Fibroblast of skin of left quadriceps (primary cell): ENCODE measurements around the gene TMEM255B.
"Not testable (repeated sequence)": the region's sequence is repeated elsewhere in the genome, so short reads cannot be mapped to it uniquely, and the experiment has no call there.

ENCODE experiments used
- DNase-seq, 2 experiments: peaks; one replicate each; pipeline ENCODE4 v3.0.0-alpha.2; 2013; ENCODE audit warnings: low read depth in 2 of 2

Gene TMEM255B

DNA sequence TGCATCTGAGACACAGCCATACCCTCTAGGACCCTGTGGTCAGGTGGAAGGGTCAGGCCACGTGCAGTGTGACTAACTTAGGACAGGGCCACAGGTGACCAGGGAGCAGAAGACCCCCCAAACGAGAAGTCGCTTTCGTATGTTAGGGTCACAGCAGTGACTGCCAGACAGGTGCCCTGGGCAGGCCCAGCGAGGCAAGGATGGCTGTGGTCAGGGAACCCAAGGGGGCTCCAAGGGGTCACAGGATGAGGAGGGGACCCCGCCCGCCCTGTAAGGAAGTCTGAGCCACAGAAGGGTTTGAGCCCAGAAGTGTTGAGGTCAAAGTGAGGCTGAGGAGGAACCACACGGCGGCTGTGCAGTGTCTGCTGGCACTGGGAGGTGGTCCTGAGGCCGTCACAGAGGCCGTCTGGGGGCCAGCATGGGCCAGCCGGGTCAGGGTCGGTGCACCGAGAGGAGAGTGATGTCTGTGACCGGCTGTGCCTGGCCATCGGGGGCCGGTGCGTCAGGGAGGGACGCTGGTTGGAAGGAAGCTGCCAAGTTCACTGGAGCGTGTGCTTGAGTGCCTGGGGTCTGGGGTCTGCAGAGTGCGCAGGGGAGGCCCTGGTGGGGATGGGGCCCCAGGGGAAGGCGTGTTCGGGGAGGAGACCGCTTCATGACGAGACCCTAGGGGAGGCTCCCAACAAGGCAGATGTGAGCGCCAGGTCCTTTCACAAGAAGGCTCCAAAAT, 24.8 kb upstream of the TMEM255B start:
- no peak for DNase-seq

DNA sequence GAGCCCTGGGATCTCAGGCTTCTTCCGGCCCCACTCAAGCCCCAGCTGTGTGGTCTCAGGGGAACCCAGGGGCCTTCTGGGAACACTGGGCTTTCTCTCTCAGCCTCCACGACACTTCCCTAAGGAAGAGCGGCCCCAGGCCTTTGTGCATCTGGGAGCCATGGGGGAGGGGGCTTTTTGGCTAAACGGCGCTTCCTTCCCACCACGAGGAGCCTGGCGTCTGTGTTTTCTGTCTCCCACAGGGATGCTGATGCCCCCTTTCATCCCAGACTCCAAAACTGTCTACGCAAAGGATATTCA, 24.2 kb upstream of the TMEM255B start:
- no peak for DNase-seq

DNA sequence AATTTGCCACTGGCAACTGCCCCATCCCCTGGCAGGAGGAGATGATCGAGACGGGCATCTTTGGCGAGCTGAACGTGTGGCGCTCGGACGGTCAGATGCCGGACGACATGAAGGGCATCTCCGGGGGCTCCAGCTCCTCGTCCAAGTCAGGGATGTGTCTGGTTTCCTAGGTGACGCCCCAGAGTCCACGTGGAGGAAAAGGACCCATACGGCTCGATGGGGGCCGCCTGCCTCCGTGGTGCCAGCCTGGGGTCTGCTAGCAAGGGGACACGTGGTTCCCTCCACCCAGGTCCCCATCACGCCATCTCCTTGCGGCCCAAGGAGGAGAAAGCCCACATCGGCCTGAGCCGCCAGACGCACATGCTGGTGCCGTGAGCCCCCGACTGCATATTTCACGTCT, 23.8 kb upstream of the TMEM255B start:
- DNase-seq: no peak

DNA sequence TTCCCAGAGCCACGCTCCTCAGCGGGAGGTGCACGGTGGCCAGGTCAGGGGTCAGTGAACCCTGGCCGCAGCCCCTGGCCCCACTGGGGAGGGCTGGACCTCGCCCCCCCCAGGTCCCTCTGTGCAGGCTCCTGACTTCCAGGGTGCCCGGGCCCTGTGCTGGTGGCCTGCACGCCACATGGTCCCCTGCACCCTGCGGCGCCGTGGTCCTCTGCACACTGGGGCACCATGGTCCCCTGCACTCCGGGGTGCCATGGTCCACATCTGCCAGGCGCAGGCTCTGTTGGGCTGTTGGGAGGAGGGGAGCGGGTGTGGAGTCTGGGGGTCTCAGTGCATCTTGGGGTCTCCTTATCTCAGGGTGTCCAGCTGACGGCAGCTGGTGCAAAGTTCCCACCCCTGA, 23.3 kb upstream of the TMEM255B start:
- DNase-seq: no peak

DNA sequence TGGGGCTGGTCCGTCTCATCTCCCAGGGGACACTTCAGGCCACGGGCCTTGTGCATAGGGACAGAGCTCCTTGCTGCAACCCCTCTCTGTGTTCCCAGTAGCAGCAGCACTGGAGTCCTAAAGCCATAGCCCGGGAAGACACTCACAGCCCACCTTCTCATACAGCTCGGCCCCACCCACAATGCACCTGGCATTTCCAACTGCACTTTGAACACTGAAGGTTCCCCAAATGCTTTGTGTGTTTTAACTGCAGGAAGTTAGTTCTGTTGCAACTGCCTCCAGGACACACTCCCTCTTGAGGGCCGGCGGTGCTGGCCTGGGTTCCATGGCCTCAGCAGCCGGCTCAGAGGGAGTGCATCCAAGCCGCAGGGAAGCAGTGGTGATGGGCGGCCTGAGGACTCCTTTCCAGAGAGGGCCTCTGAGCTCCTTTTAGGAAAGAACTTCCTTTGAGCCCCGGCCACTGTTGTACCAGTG, 22.7 kb upstream of the TMEM255B start:
- DNase-seq: no peak

DNA sequence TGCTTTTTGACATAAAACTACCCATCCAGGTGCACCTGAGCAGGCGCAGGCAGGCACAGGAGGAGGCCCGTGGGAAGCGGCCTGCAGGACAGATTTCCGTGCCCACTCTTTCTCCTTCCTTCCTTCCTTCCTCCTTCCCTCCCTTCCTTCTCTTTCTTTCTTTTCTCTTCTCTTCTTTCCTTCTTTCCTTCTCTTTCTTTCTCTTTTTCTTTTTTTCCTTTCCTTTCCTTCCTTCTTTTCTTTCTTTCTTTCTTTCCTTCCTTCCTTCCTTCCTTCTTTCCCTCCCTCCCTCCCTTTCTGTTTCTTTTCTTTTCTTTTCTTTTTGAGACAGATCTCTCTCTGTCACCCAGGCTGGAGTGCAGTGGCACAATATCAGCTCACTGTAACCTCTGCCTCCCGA, 21.2 kb upstream of the TMEM255B start:
- no peak for DNase-seq

DNA sequence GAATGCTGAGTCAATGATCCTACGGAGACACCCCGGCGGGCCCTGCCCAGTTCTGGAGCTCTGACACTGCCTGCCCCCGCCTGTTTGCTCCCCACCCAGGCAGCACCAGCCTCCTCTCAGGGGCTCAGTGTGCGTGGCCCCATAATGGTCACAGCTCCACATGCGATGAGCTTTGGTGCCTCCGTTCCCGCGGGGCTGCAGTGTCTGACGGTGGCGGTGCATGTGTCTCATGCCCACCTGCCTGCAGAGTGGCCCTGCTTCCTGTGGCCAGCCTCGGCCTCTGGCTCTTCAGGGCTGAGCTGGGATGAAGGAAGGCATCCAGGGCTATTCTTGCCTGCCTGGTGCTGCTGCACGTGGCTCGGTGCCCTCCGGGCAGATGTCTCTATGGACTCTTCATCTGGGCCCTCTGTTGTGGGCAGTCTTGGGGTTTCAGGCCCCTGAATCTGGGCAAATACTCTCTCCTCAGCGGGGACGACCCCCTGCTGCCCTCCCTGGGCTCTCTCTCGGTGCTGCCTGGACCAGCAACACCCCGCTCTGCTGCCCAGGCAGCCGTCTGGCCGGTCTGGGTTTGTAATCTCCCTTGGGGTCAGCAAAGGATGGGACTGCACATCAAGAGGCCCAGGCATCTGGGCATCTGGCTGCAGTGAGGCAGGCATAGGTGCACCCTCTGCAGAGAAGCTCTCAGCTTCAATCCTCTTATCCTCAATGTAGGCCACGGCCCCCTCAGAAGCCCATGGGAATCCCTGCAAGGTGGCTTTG, 19.3 kb upstream of the TMEM255B start:
- DNase-seq: no peak

DNA sequence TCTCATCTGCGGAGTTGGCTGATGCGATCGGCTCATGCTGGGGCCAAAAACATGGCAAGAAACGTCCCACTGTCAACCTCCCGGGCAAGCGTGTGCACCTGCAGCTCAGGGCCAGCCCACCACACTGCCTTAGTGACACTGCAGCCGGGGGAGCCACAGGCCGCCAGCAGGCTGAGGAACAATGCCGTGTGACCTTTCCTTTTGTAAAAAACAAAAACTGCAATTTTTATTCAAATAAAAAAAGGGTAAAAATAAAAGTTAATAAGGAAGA, 18.8 kb upstream of the TMEM255B start:
- no peak for DNase-seq

DNA sequence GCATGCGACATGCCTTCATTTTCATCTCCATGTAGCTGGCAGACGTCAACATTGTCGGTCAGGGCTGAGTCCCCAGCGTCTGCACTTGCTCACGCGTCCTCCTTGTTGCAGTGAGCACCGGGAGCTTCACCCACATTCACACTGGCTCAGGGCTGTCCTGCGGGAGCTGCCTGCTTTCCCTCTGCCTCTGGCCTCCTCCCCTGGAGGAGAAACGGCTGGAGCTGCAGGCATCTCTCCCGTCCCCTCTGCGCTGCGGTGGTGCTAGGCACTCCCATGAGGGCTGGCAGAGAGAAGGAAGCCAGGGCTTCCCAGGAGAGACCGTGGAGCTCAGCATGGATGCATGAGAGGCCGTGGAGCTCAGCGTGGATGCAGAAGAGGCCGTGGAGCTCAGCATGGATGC, 18.4 kb upstream of the TMEM255B start:
- DNase-seq: no peak

DNA sequence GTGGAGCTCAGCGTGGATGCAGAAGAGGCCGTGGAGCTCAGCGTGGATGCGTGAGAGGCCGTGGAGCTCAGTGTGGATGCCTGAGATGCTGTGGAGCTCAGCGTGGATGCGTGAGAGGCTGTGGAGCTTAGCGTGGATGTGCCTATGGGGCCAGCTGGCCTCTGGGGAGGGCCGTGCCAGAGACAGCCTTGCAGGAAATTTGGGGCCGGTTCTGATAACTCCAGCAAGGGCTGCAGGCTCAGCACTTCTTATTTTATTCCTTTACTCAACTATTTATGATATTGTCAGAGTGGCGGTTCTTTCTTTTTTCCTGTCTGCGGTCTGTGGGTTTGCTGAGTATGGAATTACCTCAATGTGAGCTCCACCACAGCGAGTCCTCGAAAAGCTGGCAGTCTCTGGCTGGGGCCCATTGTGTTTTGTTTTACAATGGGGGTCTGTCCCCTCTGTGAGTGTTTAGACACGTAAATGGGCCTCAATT, 17.8 kb upstream of the TMEM255B start:
- no peak for DNase-seq

DNA sequence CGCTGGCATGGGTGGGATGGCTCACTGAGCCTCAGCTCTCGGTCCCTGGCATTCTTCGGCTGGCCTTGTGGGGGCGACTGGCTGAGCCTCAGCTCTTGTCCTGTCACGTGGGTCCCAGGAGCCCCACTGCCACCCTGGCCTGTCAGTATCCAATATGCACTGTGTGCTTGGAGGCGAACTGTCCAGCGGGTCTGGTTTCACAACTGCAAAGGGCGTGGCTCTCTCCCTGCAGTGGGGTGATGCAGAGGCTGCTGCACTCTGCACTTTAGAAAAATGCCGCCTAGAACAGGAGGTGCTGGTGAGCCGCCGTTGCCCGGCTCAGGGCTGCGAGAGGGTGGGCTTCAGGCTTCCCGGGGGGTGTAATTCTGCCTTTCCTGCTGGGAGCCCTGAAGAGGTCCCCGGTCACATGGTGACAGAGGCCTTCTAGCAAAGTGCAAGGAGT, 17.0 kb upstream of the TMEM255B start:
- no peak for DNase-seq

DNA sequence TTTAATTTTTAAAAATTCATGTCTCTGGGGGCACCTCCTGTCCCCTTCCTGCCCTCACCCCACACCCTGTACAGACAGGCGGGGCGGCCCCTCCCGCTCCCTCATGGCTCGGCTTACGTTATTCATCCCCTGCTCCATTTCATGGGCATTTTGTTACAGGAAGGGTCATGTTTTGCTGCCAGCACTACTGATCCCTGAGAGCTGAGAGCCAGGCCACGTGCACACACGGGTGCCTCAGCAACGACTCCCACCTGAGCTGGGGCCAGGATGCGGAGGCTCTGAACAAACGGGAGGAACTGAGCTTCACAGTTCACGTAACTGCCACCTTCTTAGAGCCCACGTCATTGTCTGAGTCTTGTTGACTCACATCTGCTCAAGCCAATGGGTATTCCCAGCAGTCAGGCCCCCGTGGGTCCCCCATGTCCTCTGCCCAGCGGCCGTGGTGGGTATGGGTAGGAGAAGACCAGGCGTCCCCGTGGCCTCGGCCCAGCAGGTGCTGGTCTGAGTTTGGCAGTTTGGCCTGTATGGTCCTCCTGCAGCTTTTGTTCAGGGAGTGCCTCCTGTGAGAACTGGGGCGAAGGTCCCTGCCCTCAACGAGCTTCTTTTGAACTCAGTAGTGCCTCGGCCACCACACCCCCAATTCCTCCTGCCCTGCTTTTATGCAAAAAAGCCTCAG, 16.4 kb upstream of the TMEM255B start:
- no peak for DNase-seq

DNA sequence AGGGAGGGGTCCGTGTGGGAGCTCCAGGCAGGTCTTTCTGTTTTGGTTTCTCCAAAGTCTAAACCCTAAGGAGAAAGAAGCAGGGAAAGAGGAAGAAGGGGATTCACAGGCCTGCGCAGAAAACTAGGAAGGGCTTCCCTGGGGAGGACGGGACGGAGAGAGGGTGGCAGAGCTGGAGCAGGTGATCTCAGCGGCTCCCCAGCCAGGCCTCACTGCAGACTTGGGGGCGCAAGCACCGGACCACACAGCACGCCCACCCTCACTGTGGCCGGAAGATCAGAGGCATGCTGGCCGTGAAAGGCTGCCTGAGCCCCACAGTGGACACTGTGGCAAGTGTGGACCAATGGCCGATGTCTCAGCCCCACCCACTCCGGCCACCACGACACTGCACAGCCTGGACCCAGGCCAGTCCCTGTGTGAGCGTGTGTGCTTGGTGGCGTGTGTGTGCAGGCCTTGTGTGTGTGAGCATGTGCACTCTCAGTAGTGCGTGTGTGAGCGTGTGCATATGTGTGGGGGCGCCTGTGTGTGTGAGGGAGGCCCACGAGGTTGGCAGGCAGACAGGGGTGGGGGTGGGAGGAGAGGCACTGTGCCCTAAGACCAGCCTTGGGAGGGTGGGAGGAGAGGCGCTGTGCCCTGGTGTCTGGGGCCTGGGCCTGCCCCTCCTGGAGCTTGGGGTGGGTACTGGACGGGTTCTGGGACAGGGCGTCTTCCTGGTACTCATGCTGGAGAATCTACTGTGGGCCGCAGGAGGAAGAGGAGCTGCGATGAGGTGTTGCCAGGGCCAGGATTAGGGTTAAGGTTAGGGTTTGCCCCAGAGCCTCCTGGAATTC, 15.4 kb upstream of the TMEM255B start:
- no peak for DNase-seq

DNA sequence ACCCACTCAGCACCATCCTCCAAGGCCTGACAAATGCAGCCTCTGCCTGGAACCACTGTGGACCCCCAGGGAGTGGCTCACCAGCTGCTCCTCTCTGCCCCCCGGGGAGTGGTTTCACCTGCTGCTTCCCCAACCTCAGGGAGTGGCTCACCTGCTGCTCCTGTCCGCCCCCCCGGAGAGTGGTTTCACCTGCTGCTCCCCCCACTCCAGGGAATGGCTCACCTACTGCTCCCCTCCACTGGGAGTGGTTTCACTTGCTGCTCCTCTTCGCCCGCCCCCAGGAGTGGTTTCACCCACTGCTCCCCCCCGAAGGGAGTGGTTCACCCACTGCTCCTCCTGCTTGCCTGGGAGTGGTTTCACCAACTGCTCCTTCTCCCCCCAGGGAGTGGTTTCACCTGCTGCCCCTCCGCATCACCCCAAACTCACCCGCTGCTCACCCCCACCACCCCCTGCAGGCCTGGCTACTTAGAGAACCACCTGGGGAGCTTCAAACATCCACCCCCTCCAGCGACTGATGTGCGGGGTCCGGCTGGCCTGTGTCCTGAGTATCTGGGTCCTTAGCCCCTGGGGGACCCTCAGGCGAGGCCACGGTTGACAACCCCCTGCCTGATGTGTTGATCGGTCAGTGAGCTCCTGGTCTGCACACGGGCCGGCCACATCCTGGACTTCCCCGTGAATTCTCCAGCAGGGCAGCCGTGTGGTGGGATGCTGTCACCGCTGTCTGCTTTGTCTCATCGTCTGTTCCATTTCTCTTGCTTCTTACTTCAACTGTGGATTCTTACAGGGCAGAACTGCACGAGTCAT, 14.6 kb upstream of the TMEM255B start:
- DNase-seq: no peak

DNA sequence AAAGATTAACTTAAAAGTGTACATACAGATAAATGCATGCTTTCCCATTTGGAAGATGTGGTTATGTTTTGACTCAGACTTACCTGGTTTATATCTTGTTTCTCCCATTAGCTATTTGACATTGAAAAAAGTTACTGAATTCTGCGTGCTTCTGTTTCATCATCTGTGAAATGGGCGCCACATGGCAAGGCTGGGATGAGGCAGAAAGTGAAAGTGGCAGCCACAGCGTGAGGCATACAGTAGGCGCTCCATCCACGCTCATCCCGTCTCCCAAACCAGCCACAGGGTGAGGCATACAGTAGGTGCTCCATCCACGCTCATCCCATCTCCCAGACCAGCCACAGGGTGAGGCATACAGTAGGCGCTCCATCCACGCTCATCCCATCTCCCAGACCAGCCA, 14.0 kb upstream of the TMEM255B start:
- DNase-seq: no peak

DNA sequence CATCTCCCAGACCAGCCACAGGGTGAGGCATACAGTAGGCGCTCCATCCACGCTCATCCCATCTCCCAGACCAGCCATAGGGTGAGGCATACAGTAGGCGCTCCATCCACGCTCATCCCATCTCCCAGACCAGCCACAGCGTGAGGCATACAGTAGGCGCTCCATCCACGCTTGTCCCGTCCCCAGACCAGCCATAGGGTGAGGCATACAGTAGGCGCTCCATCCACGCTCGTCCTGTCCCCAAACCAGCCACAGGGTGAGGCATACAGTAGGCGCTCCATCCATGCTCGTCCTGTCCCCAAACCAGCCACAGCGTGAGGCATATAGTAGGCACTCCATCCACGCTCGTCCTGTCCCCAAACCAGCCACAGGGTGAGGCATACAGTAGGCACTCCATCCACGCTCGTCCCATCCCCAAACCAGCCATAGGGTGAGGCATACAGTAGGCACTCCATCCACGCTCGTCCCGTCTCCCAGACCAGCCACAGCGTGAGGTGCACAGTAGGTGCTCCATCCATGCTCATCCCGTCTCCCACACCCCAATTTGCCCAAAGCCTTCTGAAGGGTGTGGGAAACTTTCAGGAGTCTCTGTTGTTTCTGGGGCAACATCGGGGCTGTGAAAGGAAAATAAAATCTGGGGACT, 13.4 kb upstream of the TMEM255B start:
- not testable (repeated sequence) for DNase-seq

DNA sequence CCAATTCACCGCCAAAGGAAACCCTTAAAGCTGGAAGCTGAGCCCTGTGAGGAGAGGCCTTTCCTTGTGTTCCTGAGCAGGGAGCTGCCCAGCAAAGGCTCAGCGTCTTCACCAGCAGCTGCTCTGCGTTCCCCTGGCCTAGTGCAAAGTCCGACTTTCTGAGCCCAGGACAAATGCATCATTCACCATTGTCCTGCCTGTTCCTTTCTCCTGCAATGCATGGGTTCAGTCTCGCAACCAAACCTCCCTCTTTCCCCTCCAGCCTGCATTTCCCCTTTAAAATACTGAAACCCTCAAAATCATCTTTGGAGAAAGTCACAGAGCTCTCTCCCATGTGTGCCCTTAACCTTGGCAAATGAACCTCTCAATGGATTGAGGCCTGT, 12.9 kb upstream of the TMEM255B start:
- DNase-seq: no peak

DNA sequence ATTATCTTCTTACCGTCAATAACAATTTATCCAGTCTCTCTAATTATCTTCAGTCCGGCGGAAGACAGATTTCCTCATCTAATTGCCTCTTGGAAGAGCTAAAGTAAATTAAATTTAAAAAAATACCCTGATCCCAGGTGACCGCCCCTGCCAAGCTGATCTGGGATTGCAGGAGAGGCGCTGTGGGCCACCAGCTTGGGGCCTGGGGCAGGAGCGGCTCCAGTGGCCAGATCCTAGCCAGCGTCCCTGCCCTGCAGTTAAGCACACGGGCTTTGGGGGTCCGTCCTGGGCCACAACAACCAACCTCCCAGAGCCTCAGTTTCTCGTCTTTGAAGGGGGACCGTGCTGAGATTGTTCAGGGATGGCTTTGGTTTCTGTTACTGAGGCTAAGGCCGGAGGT, 12.4 kb upstream of the TMEM255B start:
- no peak for DNase-seq

DNA sequence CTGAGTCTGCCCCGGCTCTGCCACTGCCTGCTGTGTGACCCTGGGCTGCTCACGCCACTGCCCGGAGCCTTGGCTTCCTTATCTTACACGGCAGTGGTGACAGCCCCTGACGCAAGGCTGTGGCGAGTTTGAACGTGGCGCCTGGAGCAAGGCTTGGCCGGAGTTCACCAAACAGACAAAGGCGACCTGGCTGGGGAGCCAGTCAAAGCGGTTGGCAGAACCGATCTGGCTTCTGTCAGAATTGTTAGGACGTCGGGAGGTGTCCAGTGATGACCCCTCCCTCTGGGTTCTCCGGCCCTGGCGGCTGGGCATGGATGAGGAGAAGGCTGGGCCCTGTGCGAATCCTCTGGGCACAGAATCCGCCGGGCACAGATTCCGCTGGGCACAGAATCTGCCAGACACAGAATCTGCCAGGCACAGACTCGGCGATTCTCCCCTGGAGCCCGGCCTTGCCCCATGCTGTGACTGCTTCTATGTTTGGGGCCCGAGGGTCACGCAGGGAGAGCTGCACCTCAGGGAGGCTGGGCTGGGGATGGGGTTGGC, 11.7 kb upstream of the TMEM255B start:
- no peak for DNase-seq

DNA sequence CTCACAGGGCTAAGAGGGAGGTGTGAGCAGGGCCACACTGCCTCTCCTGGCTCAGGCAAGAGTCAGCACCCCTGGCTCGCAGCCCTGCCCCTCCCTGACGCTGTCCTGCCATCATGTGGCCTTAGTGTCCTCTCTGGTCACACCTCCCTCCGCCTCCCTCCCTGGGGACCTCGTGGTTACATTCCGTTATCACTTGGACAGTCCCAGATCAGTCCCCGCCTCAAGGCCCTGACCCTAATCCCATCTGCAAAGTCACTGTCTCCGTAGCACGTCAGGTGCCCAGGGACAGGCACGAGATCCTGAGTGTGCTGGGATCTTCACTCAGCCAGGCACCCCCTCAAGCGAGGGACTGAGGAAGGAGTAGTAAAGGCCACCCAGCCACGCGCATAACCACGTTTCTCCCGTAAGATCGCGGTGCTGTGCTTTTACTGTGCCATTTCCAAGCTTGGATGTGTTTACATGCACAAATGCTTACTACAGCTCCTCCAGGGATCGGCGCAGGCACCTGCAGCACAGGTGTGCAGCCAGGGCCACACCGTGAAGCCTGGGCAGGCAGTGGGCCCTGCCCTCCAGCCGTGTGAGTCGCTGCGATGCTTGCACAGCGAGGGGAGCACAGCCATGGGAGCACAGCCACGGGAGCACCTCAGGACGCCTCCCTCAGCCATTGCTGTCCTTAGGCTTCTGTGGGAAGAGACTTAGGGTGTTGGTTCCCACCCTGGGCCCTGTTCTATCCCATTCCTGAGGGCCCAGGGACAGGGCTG, 10.7 kb upstream of the TMEM255B start:
- no peak for DNase-seq
